Heart left ventricle (tissue), 16 donors: ENCODE measurements around the gene PPP2R2D. TPM values are rescaled to one million over a fixed set of nuclear protein-coding genes. Genes with fewer than 3 reads are reported as not detected.
A peak's percentile ranks its signal among the peaks of the same experiment; 100 is the strongest.

ENCODE experiments used
- ATAC-seq, 4 donors: fragments of 200-7000 bp; cut with Tn5 transposase; one replicate each; pipeline ENCODE4 v1.9.1; 2020 to 2022; ENCODE audit warnings: moderate library complexity in 4 of 4, mild to moderate bottlenecking in 3 of 4, moderate number of reproducible peaks in 1 of 4
- DNase-seq, 5 donors: peaks; one replicate each; pipeline ENCODE4 v3.0.0-alpha.2; 2020
- H3K27ac ChIP-seq, 12 donors: fragments of 200-600 bp; sonication (generic) in 4 of 12; one replicate each; pipeline versions ENCODE4 v1.5.0 to v1.8.0; 2016 to 2022; ENCODE audit warnings: mild to moderate bottlenecking in 2 of 12
- H3K27me3 ChIP-seq, 9 donors: fragments of 200-600 bp; sonication (generic) in 2 of 9; one replicate each; pipeline versions ENCODE4 v1.5.1 to v1.8.0; 2016 to 2022; ENCODE audit warnings: mild to moderate bottlenecking in 3 of 9
- H3K36me3 ChIP-seq, 9 donors: fragments of 200-600 bp; sonication (generic) in 2 of 9; one replicate each; pipeline versions ENCODE4 v1.5.0 to v1.8.0; 2018 to 2022; ENCODE audit warnings: mild to moderate bottlenecking in 2 of 9
- H3K4me1 ChIP-seq, 12 donors: fragments of 200-600 bp; sonication (generic) in 4 of 12; one replicate each; pipeline versions ENCODE4 v1.5.0 to v1.8.0; 2016 to 2022; ENCODE audit warnings: mild to moderate bottlenecking in 3 of 12
- H3K4me3 ChIP-seq, 12 donors: fragments of 200-600 bp; sonication (generic) in 4 of 12; one replicate each; pipeline versions ENCODE4 v1.5.0 to v1.8.0; 2017 to 2022; ENCODE audit warnings: mild to moderate bottlenecking in 9 of 12, moderate library complexity in 4 of 12
- H3K9me3 ChIP-seq, 12 donors: fragments of 200-600 bp; sonication (generic) in 4 of 12; one replicate each; pipeline versions ENCODE4 v1.5.0 to v1.8.0; 2016 to 2022; ENCODE audit warnings: mild to moderate bottlenecking in 1 of 12
- POLR2A ChIP-seq, 2 donors: fragments of 450-650 bp; IDR thresholded peaks; one replicate each; pipeline ENCODE4 v1.6.1; 2017; ENCODE audit warnings: antibody characterized with exemption in 2 of 2, mild to moderate bottlenecking in 2 of 2, moderate library complexity in 2 of 2
- WGBS, 4 donors: extraction: QIAGEN DNeasy Blood & Tissue Kit in 2 of 4; methylation state at CpG; one replicate each; pipeline versions ENCODE4 v1.1.5 to v1.1.7; 2013 to 2018; 5-methylcytosine and 5-hydroxymethylcytosine counted together
- intact Hi-C, 10 donors: fragments of 100-400 bp; cut with DNase I; formaldehyde crosslinking; loops; one replicate each; pipeline versions ENCODE4 v1.11.1 to v1.14.2; 2022
- polyA plus RNA-seq, 2 donors: library from polyadenylated mRNA; stranded (reverse); fragments of 200-250 nt; gene quantifications; one replicate each; pipeline ENCODE4 v1.2.3, GENCODE V29; 2013
- total RNA-seq, 9 donors: library from RNA; depleted of rRNA in 2 of 9; stranded (reverse); fragments of >200 nt in 2 of 9; fragmentation: NEBNext Ultra II Directional in 3 of 9; extraction: Animal tissue kit (Norgen Biotek cat#: 25700) in 3 of 9; gene quantifications; one replicate each; pipeline versions ENCODE4 v1.1.0 to v1.2.4, GENCODE V29; 2016 to 2023
- TF ChIP-seq, protein P1 (sequence below), 12 donors: fragments of 200-600 bp; sonication (generic) in 4 of 12; IDR thresholded peaks; one replicate each; pipeline versions ENCODE4 v1.5.0 to v1.8.0; 2018 to 2022; ENCODE audit warnings: antibody characterized with exemption in 12 of 12, mild to moderate bottlenecking in 5 of 12
- donor health status: ischemic (EF 13 %, LVEDD 7.1; RV severe dilation, severe dysfunction).
- donor health status: healthy with polysubstance abuse.
- donor health status: DM: no; HTN: yes; CAD: no.
- donor health status: DM: no; HTN: no; CAD: no.
- donor health status: ischemic (EF 25% LVEDD 6.9; RV normal size, moderate dysfunction).
- donor health status: ischemic (EF 25% LVEDD 5.7; RV mildly dilated, moderate dysfunction).
- donor health status: healthy.
- donor health status: DM: yes; HTN: yes; CAD: no.
- donor health status: ischemic (EF 35%, LVEDD 5.7; RV mildly dilated, moderate dysfunction).
- donor health status: nonischemic (EF 11% LVEDD 7.7; RV severe dilation, severe dysfunction).
- donor health status: DM: yes; HTN: yes; CAD: no.
- donor health status: PGD.
- donor health status: ischemic (EF 29% LVEDD 5.4; RV normal size, mild dysfunction).
- donor health status: nonischemic (EF 23%, LVEDD 6.1; RV moderate dilation, normal function).

The PPP2R2D gene
- total and polyA plus RNA-seq, 11 donors: 29.4 to 43.4 (median 36.4) TPM

DNA sequence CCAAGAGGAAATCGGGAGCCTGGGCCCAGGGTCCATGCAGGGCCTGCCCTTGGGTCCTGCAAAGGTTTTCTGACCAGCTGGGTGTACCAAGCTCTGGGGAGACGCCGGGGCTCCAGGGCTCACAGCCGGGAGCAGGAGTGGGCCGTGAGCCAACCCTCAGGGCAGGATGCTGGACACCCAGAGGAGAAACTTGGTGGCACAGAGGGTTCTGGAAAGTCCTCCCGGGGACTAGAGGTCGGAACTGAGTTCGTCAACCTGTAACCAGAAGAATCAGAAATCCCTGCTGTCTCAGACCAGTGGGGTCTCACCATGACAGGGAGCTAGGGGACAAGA, 29.2 kb upstream of the PPP2R2D start:
- Histone ChIP-seq H3K27ac (no peak overlapping the region), H3K36me3 (no peaks in the 10 kb centered on the region), H3K9me3 (no peaks in the 10 kb centered on the region), H3K27me3 (peaks cover 0 to 42% (median 0%) of the 10 kb centered on the region in 9 donors), H3K4me3 (no peak overlapping the region), H3K4me1 (peaks cover 0 to 7% (median 0%) of the 10 kb centered on the region in 12 donors)
- DNase-seq (no peak), ATAC-seq (no peak)
- 75 to 96% (median 82%) methylated on average over 4 to 8 of the region's 8 CpGs for WGBS, 4 donors
- TF ChIP-seq, protein P1, sequence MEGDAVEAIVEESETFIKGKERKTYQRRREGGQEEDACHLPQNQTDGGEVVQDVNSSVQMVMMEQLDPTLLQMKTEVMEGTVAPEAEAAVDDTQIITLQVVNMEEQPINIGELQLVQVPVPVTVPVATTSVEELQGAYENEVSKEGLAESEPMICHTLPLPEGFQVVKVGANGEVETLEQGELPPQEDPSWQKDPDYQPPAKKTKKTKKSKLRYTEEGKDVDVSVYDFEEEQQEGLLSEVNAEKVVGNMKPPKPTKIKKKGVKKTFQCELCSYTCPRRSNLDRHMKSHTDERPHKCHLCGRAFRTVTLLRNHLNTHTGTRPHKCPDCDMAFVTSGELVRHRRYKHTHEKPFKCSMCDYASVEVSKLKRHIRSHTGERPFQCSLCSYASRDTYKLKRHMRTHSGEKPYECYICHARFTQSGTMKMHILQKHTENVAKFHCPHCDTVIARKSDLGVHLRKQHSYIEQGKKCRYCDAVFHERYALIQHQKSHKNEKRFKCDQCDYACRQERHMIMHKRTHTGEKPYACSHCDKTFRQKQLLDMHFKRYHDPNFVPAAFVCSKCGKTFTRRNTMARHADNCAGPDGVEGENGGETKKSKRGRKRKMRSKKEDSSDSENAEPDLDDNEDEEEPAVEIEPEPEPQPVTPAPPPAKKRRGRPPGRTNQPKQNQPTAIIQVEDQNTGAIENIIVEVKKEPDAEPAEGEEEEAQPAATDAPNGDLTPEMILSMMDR (IDR thresholded peaks at IDR 0.05): no peak
- no peak for TF ChIP-seq POLR2A (IDR thresholded peaks at IDR 0.05)
- intact Hi-C loops: loop anchor here in 5 of 10 donors (5.0 to 10.0 kb wide), 4 partner anchors 417 to 1679 kb away; no protein-coding TSS in a partner anchor

DNA sequence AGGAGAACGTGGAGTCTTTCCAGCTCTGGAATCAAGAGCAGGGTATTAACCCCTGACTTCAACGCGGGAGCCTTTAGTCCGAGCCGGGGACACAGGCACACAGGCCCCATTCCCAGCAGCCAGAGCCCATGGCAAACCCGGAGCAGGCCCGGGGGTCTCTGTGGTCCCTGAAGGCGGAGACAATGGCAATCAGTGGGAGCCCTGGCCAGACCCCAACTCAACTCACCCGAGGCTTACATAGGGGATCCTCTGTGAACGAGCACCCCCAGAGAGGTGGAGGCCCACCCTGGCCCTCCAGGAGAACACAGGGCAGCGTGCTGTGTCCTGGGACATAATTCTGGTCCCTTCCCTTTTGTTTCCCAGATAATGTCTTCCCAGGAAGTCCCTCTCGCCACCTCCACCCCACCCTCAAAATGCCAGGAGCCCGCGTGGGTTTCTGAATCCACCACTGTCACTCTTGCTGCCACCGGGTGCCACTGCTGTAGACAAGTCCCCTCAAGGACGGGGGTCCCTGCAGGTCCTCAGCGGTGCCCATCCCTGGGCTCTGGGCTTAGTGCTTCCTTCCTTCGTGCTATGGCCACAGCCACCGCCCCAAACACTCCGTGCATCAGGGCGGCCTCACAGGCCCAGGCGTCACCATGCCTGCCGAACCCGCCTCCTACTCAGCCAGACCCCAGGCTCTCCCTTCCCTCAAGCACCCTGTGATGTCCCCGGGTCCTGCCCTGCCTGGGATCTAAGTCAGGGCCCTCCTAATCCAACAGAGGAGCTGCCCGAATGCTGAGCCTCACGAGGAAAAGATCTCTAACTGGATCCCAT, 28.6 kb upstream of the PPP2R2D start:
- peaks cover 0 to 7% (median 0%) of the 10 kb centered on the region in 12 donors for H3K4me1 ChIP-seq
- ATAC-seq (no peak), DNase-seq (no peak)
- H3K27ac ChIP-seq: no peak overlapping the region
- 79 to 87% (median 85%) methylated on average over 20 to 27 of the region's 27 CpGs for WGBS, 4 donors
- H3K9me3 ChIP-seq: no peaks in the 10 kb centered on the region
- no peak overlapping the region for H3K4me3 ChIP-seq
- no peaks in the 10 kb centered on the region for H3K36me3 ChIP-seq
- intact Hi-C loops: loop anchor here in 5 of 10 donors (5.0 to 10.0 kb wide), 4 partner anchors 417 to 1680 kb away; no protein-coding TSS in a partner anchor
- TF ChIP-seq POLR2A (IDR thresholded peaks at IDR 0.05): no peak
- TF ChIP-seq, protein P1 (IDR thresholded peaks at IDR 0.05): no peak
- peaks cover 0 to 40% (median 0%) of the 10 kb centered on the region in 9 donors for H3K27me3 ChIP-seq

DNA sequence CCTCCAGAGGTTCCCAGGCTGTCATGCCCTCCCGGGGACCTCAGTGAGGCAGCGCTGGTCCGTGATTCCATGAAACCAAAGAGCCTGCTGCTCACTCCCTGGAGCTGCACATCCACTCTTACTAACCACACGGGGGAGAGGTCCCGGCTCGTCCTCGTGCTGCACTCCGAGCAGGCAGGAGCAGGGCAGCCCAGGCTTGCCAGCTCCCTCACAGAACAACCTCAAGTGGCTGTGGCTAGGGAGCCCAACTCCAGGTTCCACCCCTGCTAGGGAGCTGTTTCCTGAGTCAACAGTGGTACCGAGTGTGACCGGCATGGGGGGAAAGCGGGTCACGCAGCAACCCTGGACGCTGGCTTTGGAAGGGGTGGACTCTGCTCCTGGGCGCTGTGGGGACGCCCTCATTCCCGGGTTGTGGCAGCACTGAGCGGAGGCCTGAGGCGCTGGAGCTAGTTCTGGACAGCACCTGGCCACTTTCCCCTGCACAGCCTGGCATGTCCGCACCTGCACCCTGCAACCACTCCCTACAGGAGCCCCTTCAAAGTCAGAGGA, 27.9 kb upstream of the PPP2R2D start:
- no peaks in the 10 kb centered on the region for H3K9me3 ChIP-seq
- intact Hi-C loops: loop anchor here in 5 of 10 donors (5.0 to 10.0 kb wide), 4 partner anchors 418 to 1681 kb away; no protein-coding TSS in a partner anchor
- no peak for ATAC-seq
- peaks cover 0 to 38% (median 0%) of the 10 kb centered on the region in 9 donors for H3K27me3 ChIP-seq
- no peak overlapping the region for H3K4me3 ChIP-seq
- 65 to 74% (median 70%) methylated on average over 13 to 19 of the region's 19 CpGs for WGBS, 4 donors
- DNase-seq: no peak
- no peak overlapping the region for H3K27ac ChIP-seq
- H3K4me1 ChIP-seq: peaks cover 0 to 7% (median 0%) of the 10 kb centered on the region in 12 donors
- H3K36me3 ChIP-seq: no peaks in the 10 kb centered on the region
- TF ChIP-seq, protein P1 (IDR thresholded peaks at IDR 0.05): no peak
- no peak for TF ChIP-seq POLR2A (IDR thresholded peaks at IDR 0.05)

DNA sequence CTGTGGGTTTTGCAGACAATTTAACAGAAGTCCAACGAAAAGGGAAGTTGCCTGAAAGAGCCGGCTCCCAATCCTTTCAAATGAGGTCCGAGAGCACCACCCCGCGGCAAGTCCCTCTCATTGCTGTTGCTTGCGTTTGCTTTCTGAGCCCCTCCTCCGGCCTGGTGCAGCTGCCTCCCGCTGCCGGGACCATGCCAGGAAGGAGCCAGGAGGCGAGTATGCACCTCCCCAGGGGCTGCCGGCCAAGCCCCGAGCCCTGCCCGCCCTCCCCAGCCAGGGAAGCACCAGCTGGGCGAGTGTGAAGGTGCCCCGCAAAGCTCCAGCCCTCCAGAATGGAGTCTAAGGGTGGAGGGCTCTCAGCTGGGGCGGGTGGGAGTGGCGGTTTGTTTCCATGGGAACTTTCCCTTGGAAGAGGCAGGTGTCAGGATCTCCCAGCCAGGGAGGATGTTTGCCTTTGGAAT, 25.8 kb upstream of the PPP2R2D start:
- H3K9me3 ChIP-seq: no peaks in the 10 kb centered on the region
- H3K4me1 ChIP-seq: peaks cover 0 to 7% (median 0%) of the 10 kb centered on the region in 12 donors
- DNase-seq (peak; percentile 61 to 84 (median 76)), ATAC-seq (peak; percentile 44 to 76 (median 73))
- 4 to 5% (median 4%) methylated on average over 10 to 17 of the region's 17 CpGs for WGBS, 4 donors
- H3K27ac ChIP-seq: no peak overlapping the region
- intact Hi-C loops: loop anchor here in 8 of 10 donors (2.0 to 10.0 kb wide), 5 partner anchors 420 to 1684 kb away; no protein-coding TSS in a partner anchor
- no peak overlapping the region for H3K4me3 ChIP-seq
- no peaks in the 10 kb centered on the region for H3K36me3 ChIP-seq
- peaks cover 0 to 38% (median 0%) of the 10 kb centered on the region in 9 donors for H3K27me3 ChIP-seq
- TF ChIP-seq, protein P1 (IDR thresholded peaks at IDR 0.05): peak; percentile 50 to 80 (median 66)
- TF ChIP-seq POLR2A (IDR thresholded peaks at IDR 0.05): no peak
